Naive thymus-derived CD4-positive, alpha-beta T cell (primary cell): Measurements from ENCODE around the gene PGBD2. TPM values are rescaled to one million over a fixed set of nuclear protein-coding genes. Genes with fewer than 3 reads are reported as not detected.

Experiments
- ATAC-seq: fragments of 150-1000 bp; cut with Tn5 transposase; 2 replicates; pipeline ENCODE4 v1.10.0; 2021; ENCODE audit warnings: mild to moderate bottlenecking, moderate library complexity
- CTCF ChIA-PET: fragments of 350-600 bp; sonication (Branson Sonifier 250); formaldehyde crosslinking; loops from one replicate; lab custom pipeline; 2021; ENCODE audit warnings: antibody characterized with exemption; lab: Charles Lee
- POLR2A ChIA-PET: fragments of 350-600 bp; sonication (Branson Sonifier 250); formaldehyde crosslinking; loops from one replicate; lab custom pipeline; 2021; ENCODE audit warnings: antibody characterized with exemption, inconsistent platforms; lab: Charles Lee
- DNase-seq, 9 donors: peaks; one replicate each; pipeline versions ENCODE4 v3.0.0 to v3.0.0-alpha.2; 2020 to 2022; ENCODE audit warnings: mixed read lengths in 1 of 9
- H3K27ac ChIP-seq: one replicate; pipeline ENCODE4 v1.7.0; 2013; ENCODE audit warnings: mild to moderate bottlenecking, low read depth, low read length, moderate library complexity
- H3K27me3 ChIP-seq, 2 donors: one replicate each; pipeline ENCODE4 v1.7.0; 2013; ENCODE audit warnings: low read length in 2 of 2, mild to moderate bottlenecking in 2 of 2, moderate library complexity in 2 of 2; ENCODE audit not compliant: control insufficient read depth in 2 of 2, insufficient read depth in 2 of 2
- H3K36me3 ChIP-seq, 3 experiments: 1 replicate in 2 of 3; 2 replicates in 1 of 3; pipeline ENCODE4 v1.7.0; 2013; ENCODE audit warnings: low read length in 3 of 3, mild to moderate bottlenecking in 3 of 3, moderate library complexity in 1 of 3; ENCODE audit not compliant: insufficient read depth in 3 of 3, control insufficient read depth in 2 of 3
- H3K4me1 ChIP-seq, 2 donors: one replicate each; pipeline ENCODE4 v1.7.0; 2013; ENCODE audit warnings: low read length in 2 of 2, mild to moderate bottlenecking in 2 of 2, moderate library complexity in 1 of 2; ENCODE audit not compliant: control insufficient read depth in 2 of 2, insufficient read depth in 2 of 2
- H3K4me3 ChIP-seq: 2 replicates; pipeline ENCODE4 v1.7.0; 2013; ENCODE audit warnings: mild to moderate bottlenecking, low read length
- H3K9me3 ChIP-seq, 3 experiments: 1 replicate in 2 of 3; 2 replicates in 1 of 3; pipeline ENCODE4 v1.7.0; 2013; ENCODE audit warnings: low read length in 3 of 3; ENCODE audit not compliant: control insufficient read depth in 2 of 3
- H3K27ac Mint-ChIP-seq, 9 donors: one replicate each; pipeline ENCODE4 v1.8.0; 2020 to 2022; ENCODE audit warnings: mixed read lengths in 9 of 9, mild to moderate bottlenecking in 8 of 9, moderate library complexity in 5 of 9, inconsistent platforms in 2 of 9
- H3K27me3 Mint-ChIP-seq, 5 donors: one replicate each; pipeline ENCODE4 v1.8.0; 2021 to 2022; ENCODE audit warnings: mixed read lengths in 5 of 5, mild to moderate bottlenecking in 1 of 5
- H3K36me3 Mint-ChIP-seq, 5 donors: one replicate each; pipeline ENCODE4 v1.8.0; 2020 to 2022; ENCODE audit warnings: mixed read lengths in 5 of 5, mild to moderate bottlenecking in 3 of 5, inconsistent platforms in 1 of 5
- H3K4me1 Mint-ChIP-seq, 7 donors: one replicate each; pipeline ENCODE4 v1.8.0; 2020 to 2022; ENCODE audit warnings: mixed read lengths in 7 of 7, mild to moderate bottlenecking in 3 of 7, inconsistent platforms in 1 of 7
- H3K4me3 Mint-ChIP-seq, 10 donors: one replicate each; pipeline ENCODE4 v1.8.0; 2020 to 2022; ENCODE audit warnings: mild to moderate bottlenecking in 10 of 10, mixed read lengths in 10 of 10, moderate library complexity in 6 of 10, inconsistent platforms in 2 of 10
- H3K9me3 Mint-ChIP-seq, 11 donors: one replicate each; pipeline ENCODE4 v1.8.0; 2020 to 2022; ENCODE audit warnings: mixed read lengths in 11 of 11, mild to moderate bottlenecking in 4 of 11, inconsistent platforms in 1 of 11, moderate library complexity in 1 of 11
- intact Hi-C, 2 donors: fragments of 100-400 bp; cut with micrococcal nuclease; formaldehyde crosslinking; loops; one replicate each; pipeline ENCODE4 v1.15.1; 2023
- polyA plus RNA-seq, 2 donors: library from polyadenylated mRNA; unstranded; fragments of 300-500 nt; fragmentation: Illumina TruSeq; gene quantifications; one replicate each; pipeline ENCODE4 v1.2.3, GENCODE V29; 2021
- total RNA-seq, 6 experiments: library from RNA in 5 of 6; stranded (reverse) in 5 of 6; gene quantifications; 1 replicate in 5 of 6; 2 replicates in 1 of 6; pipeline ENCODE4 v1.2.3 and lab custom pipeline; 2021 to 2026

The PGBD2 gene
- total and polyA plus RNA-seq, 7 experiments from 2014 or later = 2.9 to 19.0 (median 7.6) TPM

GRCh38 chr1:248891758-248892157 is 14.3 kb upstream of the PGBD2 start:
- Histone ChIP-seq H3K4me1 (no peaks in the 10 kb centered on the region), H3K36me3 (no peaks in the 10 kb centered on the region), H3K4me3 (no peak overlapping the region), H3K27me3 (peaks cover 0 to 4% of the 10 kb centered on the region in 2 donors), H3K9me3 (no peaks in the 10 kb centered on the region), H3K27ac (no peak overlapping the region)
- intact Hi-C loops = no loop called here
- DNase-seq = no peak
- H3K36me3 Mint-ChIP-seq = peaks cover 0 to 3% (median 0%) of the 10 kb centered on the region in 5 donors
- H3K4me1 Mint-ChIP-seq = peaks cover 0 to 3% (median 0%) of the 10 kb centered on the region in 7 donors
- H3K27ac Mint-ChIP-seq = no peak overlapping the region
- no peaks in the 10 kb centered on the region for H3K9me3 Mint-ChIP-seq
- no peak overlapping the region for H3K4me3 Mint-ChIP-seq
- CTCF ChIA-PET = no interaction called here
- POLR2A ChIA-PET = no interaction called here
- no peak for ATAC-seq
- peaks cover 5 to 41% (median 24%) of the 10 kb centered on the region in 5 donors for H3K27me3 Mint-ChIP-seq

- no peak overlapping the region for H3K4me3 ChIP-seq
- intact Hi-C loops = no loop called here
- peaks cover 0 to 4% of the 10 kb centered on the region in 2 donors for H3K27me3 ChIP-seq
- no peaks in the 10 kb centered on the region for H3K4me1 ChIP-seq
- no peak for DNase-seq
- H3K36me3 Mint-ChIP-seq = peaks cover 0 to 3% (median 0%) of the 10 kb centered on the region in 5 donors
- peaks cover 5 to 41% (median 24%) of the 10 kb centered on the region in 5 donors for H3K27me3 Mint-ChIP-seq
- H3K4me1 Mint-ChIP-seq = peaks cover 0 to 3% (median 0%) of the 10 kb centered on the region in 7 donors
- H3K27ac Mint-ChIP-seq = no peak overlapping the region
- no peaks in the 10 kb centered on the region for H3K36me3 ChIP-seq
- no peak for ATAC-seq
- no peak overlapping the region for H3K4me3 Mint-ChIP-seq
- no peaks in the 10 kb centered on the region for H3K9me3 ChIP-seq
- CTCF ChIA-PET = interaction anchor here (0.7 kb wide), 1 partner anchor 74 kb away, joined by 6 read pairs; no protein-coding TSS in a partner anchor
- H3K27ac ChIP-seq = no peak overlapping the region
- POLR2A ChIA-PET = no interaction called here
- H3K9me3 Mint-ChIP-seq = no peaks in the 10 kb centered on the region
These were observed 13.4 kb upstream of the PGBD2 start for GRCh38 chr1:248892590-248892989.

GRCh38 chr1:248894837-248895236 is 11.2 kb upstream of the PGBD2 start:
- CTCF ChIA-PET = no interaction called here
- DNase-seq = no peak
- intact Hi-C loops = no loop called here
- H3K27me3 ChIP-seq = peaks cover 0 to 4% of the 10 kb centered on the region in 2 donors
- H3K4me1 ChIP-seq = no peaks in the 10 kb centered on the region
- no peak for ATAC-seq
- H3K4me1 Mint-ChIP-seq = peaks cover 0 to 3% (median 0%) of the 10 kb centered on the region in 7 donors
- H3K4me3 Mint-ChIP-seq = no peak overlapping the region
- H3K36me3 ChIP-seq = no peaks in the 10 kb centered on the region
- POLR2A ChIA-PET = no interaction called here
- no peak overlapping the region for H3K27ac Mint-ChIP-seq
- H3K9me3 Mint-ChIP-seq = no peaks in the 10 kb centered on the region
- H3K27me3 Mint-ChIP-seq = peaks cover 11 to 52% (median 33%) of the 10 kb centered on the region in 5 donors
- H3K27ac ChIP-seq = no peak overlapping the region
- H3K4me3 ChIP-seq = no peak overlapping the region
- H3K36me3 Mint-ChIP-seq = peaks cover 0 to 3% (median 0%) of the 10 kb centered on the region in 5 donors
- H3K9me3 ChIP-seq = no peaks in the 10 kb centered on the region

GRCh38 chr1:248897412-248898337 is 8.4 kb upstream of the PGBD2 start:
- Mint-ChIP-seq H3K4me3 (no peak overlapping the region), H3K9me3 (no peaks in the 10 kb centered on the region), H3K27me3 (peaks cover 11 to 55% (median 24%) of the 10 kb centered on the region in 5 donors), H3K36me3 (no peaks in the 10 kb centered on the region), H3K4me1 (peaks cover 0 to 5% (median 0%) of the 10 kb centered on the region in 7 donors), H3K27ac (no peak overlapping the region)
- no peaks in the 10 kb centered on the region for H3K4me1 ChIP-seq
- no peak overlapping the region for H3K4me3 ChIP-seq
- H3K9me3 ChIP-seq = no peaks in the 10 kb centered on the region
- no peaks in the 10 kb centered on the region for H3K27me3 ChIP-seq
- H3K27ac ChIP-seq = no peak overlapping the region
- intact Hi-C loops = no loop called here
- H3K36me3 ChIP-seq = no peaks in the 10 kb centered on the region
- ATAC-seq (no peak), DNase-seq (no peak)
- ChIA-PET CTCF (no interaction called here), POLR2A (no interaction called here)

- Mint-ChIP-seq H3K27ac (no peak overlapping the region), H3K9me3 (no peaks in the 10 kb centered on the region), H3K27me3 (peaks cover 11 to 52% (median 20%) of the 10 kb centered on the region in 5 donors), H3K4me1 (peaks cover 0 to 11% (median 6%) of the 10 kb centered on the region in 7 donors), H3K36me3 (peaks cover 0 to 1% (median 0%) of the 10 kb centered on the region in 5 donors), H3K4me3 (no peak overlapping the region)
- Histone ChIP-seq H3K36me3 (no peaks in the 10 kb centered on the region), H3K4me3 (no peak overlapping the region), H3K4me1 (no peaks in the 10 kb centered on the region), H3K9me3 (no peaks in the 10 kb centered on the region), H3K27me3 (no peaks in the 10 kb centered on the region), H3K27ac (no peak overlapping the region)
- POLR2A ChIA-PET = no interaction called here
- CTCF ChIA-PET = no interaction called here
- ATAC-seq (no peak), DNase-seq (no peak)
- intact Hi-C loops = no loop called here
These were observed 5.4 kb upstream of the PGBD2 start for GRCh38 chr1:248900637-248901036.

- Histone ChIP-seq H3K4me3 (no peak overlapping the region), H3K27ac (no peak overlapping the region), H3K4me1 (no peaks in the 10 kb centered on the region), H3K9me3 (no peaks in the 10 kb centered on the region), H3K36me3 (no peaks in the 10 kb centered on the region), H3K27me3 (no peaks in the 10 kb centered on the region)
- Mint-ChIP-seq H3K4me3 (no peak overlapping the region), H3K27me3 (peaks cover 7 to 53% (median 12%) of the 10 kb centered on the region in 5 donors), H3K4me1 (peaks cover 0 to 16% (median 13%) of the 10 kb centered on the region in 7 donors), H3K9me3 (no peaks in the 10 kb centered on the region), H3K27ac (no peak overlapping the region), H3K36me3 (peaks cover 0 to 3% (median 0%) of the 10 kb centered on the region in 5 donors)
- ATAC-seq (no peak), DNase-seq (no peak)
- POLR2A ChIA-PET = interaction anchor here (0.7 kb wide), 1 partner anchor 39 kb away, joined by 3 read pairs; no protein-coding TSS in a partner anchor
- intact Hi-C loops = no loop called here
- CTCF ChIA-PET = no interaction called here
These were observed 4.5 kb upstream of the PGBD2 start for GRCh38 chr1:248901578-248901977.
